ENCODE results near the gene PTGER1.
A peak's percentile ranks its signal among the peaks of the same experiment; 100 is the strongest.

The PTGER1 gene

DNA sequence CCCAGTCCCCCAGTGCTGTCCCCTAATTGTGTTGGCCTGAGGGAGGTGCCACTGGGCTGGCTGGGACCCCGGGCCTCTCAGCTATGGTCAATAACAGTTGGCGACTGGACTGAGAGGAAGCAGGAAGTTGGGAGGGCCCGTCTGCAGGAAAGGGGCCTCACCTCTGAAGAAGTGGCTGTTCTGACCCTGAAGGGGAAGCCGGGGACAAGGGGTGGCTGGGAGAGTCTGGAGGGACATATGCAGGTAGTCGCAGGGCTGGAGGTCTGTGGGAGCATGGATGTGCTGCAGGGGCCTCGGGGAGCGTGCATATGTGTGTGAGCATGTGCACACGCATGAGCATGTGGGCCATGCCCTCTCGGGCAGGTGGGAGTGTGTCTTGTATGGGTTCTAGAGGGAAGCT lies 36.1 kb downstream of the PTGER1 start:
- DNase-seq, result peak; percentile 13

DNA sequence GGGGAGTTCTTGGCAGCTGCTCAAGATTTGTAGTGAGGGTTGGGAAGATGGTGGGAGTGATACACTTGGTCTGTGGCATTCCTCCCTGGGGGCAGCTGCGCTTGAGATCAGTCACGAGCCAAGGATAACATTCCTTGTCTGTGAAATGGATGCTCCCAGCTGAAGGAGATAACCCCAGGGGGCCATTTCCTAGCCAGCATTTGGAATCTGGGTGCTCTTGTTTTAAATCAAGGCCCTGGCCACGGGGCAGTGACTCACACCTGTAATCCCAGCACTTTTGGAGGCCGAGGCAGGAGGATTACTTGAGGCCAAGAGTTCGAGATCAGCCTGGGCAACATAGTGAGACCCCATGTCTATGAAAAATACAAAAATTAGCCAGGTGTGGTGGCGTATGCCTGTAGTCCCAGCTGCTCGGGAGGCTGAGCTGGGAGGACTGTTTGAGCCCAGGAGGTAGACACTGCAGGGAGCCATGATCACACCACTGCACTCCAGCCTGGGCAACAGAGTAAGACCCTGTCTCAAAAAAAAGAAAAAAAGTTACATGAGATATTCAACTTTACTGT lies 37.5 kb downstream of the PTGER1 start:
- DNase-seq, result no peak

DNA sequence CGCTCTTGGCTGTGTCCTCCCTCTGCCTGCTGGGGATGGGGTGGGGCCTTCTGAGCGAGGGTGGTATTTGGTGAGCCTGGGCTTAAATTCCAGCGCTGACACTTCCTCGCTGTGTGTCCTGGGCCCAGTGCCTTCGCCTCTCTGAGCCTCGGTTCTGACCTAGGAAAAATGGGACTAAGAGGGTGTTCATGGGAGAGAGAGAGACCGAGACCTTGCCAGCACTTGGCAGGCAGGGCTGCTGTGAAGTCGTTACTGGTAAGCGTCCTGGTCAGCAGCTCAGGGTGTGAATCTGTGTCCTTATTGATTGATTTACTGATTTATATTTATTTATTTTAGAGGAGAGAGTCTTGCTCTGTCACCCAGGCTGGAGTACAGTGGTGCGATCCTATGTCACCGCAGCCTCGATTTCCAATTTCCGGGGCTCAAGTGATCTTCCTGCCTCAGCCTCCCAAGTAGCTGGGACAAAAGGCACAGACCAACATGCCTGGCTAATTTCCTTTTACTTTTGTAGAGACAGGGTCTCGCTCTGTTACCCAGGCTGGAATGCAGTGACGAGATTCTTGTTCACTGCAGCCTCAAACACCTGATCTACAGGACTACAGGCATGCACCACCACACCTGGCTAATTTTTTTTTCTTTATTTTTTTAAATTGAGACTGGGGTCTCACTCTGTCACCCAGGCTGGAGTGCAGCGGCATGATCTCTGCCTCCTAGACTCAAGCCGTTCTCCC lies 39.7 kb downstream of the PTGER1 start:
- no peak for DNase-seq

DNA sequence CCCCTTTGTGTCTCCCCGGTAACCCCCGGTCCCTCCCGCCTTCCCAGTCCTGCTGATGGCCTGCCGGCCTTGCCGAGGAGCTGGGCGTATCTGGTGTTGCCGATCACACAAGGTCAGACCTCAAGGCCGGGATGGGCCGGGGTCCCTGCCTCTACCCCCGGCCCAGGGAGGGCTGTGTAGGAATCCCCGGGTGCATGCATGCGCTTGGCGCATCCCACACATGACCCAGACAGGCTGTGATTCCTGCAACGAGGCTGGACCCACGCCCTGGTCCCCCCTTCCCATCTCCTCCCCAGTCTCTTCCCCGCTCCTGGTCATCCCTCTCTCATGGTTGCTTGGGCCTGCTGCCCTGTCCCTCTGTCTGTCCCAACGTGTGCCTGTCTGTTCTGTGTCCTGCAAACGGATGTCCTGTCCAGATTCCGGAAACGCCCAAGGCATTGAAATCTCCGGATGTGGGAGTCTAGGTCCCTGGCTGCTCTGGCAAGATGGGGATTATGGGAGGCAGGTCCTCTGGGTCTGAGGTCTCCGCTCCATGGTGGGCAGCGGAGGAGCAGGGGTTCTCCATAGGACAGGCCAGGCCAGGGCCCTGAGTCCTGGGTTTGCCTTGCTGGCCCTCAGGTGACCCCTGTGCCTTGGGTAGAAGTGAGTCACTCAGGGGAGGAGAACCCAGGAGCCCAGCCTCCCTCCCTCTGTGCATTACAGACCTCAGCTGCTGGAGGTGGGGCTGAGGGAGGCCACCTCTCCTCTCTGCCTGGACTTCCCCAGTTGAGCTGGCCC lies 40.4 kb downstream of the PTGER1 start:
- DNase-seq, result no peak

DNA sequence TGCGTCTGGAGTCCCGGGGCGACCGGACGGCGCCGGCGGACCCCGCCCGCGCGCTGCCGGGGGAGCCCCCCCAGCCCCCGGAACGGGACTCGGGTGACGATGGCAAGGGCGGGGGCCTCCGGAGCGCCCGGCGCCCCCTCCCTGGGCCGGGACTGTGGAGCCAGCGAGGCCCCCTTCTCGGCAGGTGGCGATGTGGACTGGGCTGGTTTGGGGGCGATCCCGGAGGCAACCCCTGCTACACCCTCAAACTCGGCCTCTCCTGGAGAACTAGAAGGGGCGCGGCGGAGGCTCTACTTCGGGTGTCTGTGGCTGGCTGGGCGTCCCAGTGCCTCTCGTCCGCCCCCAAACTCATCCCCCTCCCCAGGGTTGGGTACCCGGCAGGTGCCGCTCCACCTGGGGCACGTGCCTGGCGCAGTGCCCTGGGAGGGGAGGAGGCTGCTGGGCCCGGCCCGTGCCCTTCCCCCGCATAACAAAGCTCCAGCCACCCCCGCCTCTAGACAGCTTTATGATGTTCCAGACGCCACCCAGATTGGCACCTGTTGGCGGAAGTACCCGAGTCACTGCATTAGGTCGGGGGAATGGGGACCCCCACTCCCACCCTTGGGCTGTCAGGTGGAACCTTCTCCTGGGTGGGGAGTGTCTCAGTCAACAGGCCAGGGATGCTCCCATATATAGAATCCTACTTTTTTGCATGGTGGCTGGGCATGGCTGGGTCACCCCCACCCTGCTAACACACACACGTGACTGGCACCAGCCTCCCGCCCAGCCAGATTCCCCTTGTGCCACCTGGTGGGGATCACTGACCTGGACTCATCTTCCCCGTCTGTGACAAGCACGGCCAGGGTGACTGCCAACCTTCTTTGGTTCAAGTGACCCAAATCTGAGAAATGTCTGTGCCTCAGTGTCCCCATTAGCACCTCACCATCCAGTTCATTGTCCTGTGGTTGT lies 41.3 kb downstream of the PTGER1 start:
- no peak for DNase-seq

DNA sequence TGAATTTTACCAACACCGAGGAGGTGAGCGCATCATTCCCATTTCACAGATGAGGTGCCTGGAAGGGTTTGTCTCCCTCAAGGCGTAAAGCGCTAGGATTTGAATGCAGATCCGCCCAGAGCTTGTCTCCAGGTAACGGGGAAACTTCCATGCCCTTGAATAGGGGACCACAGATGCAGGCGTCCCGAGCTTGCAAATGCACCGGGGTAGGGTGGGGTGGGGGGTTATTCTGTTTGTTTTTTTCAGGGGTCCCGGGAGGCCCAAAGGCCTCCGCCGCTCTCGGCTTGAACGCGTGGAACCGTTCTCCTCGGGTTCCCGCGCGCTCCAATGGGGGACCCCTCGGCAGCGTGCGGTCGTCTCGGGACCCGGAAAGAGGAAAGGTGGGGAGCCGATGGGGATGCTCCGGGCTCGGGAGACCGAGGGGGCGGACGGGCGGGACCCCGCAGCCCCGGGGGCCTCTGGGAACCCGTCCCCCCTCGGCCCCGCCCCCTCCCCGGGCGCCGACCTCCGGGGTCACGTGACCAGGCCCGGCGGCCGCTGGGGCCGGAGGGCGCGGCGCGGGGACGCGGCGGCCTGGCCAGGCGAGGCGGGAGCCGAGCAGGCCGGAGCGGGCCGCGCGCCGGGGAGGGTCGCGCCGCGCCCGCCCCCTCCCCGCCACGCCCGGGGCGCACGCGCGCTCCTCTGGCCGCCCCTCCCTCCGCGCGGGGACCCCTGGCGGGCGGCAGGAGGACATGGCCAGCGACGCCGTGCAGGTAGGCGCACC lies 42.2 kb downstream of the PTGER1 start, which contains the start of gene PKN1:
PKN1 (plus strand) TSS at position 516 of the 763 bp plus-strand sequence; CDS start at position 732, 216 bp downstream.
- peak; percentile 51 for DNase-seq

DNA sequence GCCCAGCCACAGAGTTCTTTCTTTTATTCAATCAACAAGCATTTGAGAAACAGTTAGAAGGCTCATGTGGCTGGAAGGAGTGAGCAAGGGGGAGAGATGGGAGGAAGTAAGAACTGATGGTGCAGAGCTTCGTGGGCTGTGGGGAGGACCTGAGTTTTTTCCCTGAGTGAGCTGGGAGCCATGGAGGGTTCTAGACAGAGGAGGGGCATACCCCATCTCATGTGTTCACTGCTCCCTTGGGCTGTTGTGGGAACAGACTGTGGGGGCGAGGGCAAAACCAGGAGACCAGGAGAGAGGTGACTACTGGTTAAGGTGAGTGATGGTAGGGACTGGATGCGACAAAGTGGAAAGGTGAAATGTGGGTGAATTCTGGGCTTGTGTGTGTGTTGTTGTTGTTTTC lies 44.4 kb downstream of the PTGER1 start:
- DNase-seq, result no peak

DNA sequence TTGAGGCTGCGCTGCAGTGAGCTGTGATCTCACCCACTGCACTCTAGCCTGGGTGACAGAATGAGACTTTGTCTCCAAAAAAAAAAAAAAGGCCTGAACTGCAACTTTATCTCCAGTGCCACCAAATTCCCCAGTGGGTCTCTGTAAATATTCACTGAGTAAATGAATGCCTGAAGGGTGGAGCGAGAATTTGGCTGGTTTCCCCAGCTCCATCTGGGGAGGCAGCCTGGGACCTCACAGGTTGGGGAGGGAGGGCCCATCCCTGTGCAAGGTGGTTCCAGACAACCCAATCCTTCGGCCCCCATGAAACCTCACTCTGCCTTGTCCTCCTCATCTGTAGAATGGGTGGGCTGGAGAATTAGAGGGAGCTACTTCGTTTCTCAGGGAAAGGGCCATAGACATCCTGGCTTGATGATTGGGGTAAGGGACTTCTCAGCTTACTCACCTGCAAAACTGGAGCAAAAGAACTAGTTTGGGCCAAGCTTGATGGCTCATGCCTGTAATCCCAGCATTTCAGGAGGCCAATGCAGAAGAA lies 46.2 kb downstream of the PTGER1 start:
- no peak for DNase-seq

DNA sequence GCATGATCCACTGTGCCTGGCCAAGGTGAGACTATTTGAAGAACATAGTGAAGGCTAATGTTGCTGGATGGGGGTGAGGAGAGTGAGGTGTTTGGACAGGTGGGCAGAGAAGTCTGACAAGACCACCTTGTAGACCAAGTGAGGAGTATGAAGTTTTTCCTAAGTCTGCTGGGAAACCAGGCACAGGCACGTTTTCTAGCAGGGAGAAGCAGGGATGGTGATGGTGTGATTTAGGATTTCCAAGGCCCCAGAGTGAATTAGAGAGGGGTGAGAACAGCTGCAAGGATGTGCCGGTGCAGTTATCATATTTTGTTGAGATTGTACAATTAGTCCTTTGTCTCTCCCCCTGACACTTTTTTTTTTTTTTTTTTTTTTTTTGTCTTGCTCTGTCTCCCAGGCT lies 47.7 kb downstream of the PTGER1 start:
- no peak for DNase-seq

DNA sequence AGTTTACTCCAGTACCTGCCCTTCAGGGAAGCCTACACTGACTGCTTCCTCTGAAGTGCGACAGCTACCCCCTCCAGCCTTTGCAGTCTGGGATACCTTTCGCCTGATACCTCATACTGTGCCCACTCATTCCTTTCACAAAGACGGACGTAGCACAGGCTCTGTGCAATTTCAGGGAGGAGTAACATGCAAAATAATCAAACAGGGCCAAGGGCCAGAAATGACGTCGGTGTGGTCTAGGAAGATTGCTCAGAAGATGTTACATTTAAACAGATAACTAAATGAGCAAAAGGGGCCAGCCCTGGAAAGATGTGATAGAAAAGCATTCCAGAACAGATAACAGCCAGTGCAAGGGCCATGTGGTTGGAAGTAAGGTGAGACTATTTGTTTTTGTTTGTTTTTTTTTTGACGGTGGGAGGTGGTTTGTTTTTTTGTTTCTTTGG lies 49.4 kb downstream of the PTGER1 start:
- no peak for DNase-seq

All from GDM1 (cell line).